ENCODE results near the gene BACE1. TPM values are rescaled to one million over a fixed set of nuclear protein-coding genes. Genes with fewer than 3 reads are reported as not detected.

Gene BACE1
- total RNA-seq, 1 donor from 2014 or later, result 30.8 TPM

Other genes with a start within 250 kb of the BACE1 start
- 68.9 TPM for gene SIK3, start 217.8 kb downstream of the BACE1 start, total RNA-seq
- 104 TPM for gene PAFAH1B2, start 172.0 kb downstream of the BACE1 start, total RNA-seq
- 94.4 TPM for gene SIDT2, start 137.5 kb downstream of the BACE1 start, total RNA-seq
- 1,988 TPM for gene TAGLN, start 116.9 kb downstream of the BACE1 start, total RNA-seq
- 68.7 TPM for gene PCSK7, start 84.2 kb downstream of the BACE1 start, total RNA-seq
- 36.8 TPM for gene RNF214, start 83.6 kb downstream of the BACE1 start, total RNA-seq
- 13.2 TPM for gene BACE1-AS, start 24.9 kb downstream of the BACE1 start, total RNA-seq
- gene CEP164, start 11.6 kb upstream of the BACE1 start, total RNA-seq, result 46.4 TPM

Measured in sciatic nerve (tissue), 1 donor.